Measurements from ENCODE around the gene ELMO1. TPM values are rescaled to one million over a fixed set of nuclear protein-coding genes. Genes with fewer than 3 reads are reported as not detected.

ELMO1 gene
- polyA plus RNA-seq, 2 of the 4 experiments (the other 2 are of a cell fraction), result 2.3 to 6.1 TPM

- Histone ChIP-seq H3K4me2 (no peak overlapping the region), H3K4me3 (no peak overlapping the region), H3K4me1 (no peaks in the 10 kb centered on the region), H3K9me3 (no peaks in the 10 kb centered on the region), H3K27ac (no peak overlapping the region)
- ChIA-PET CTCF (interaction anchor here (1.2 kb wide), 1 partner anchor 285 kb away, joined by 3 read pairs; no protein-coding TSS in a partner anchor), POLR2A (no interaction called here)
- DNase-seq (ENCODE audit: low read depth in 1 of 2, low spot score in 1 of 2) (no peak), FAIRE-seq (no peak), ATAC-seq (no peak)
- TF ChIP-seq JUNB (IDR thresholded peaks at IDR 0.05), result no peak
- WGBS (ENCODE audit: missing lambda C conversion rate), result 37% methylated on average over 3 of the region's 3 CpGs
Measured at GRCh38 chr7:36916116-36916515, 532.5 kb downstream of the ELMO1 start.

GRCh38 chr7:36911788-36912187 is 536.9 kb downstream of the ELMO1 start:
- no peak for FAIRE-seq
- H3K4me2 ChIP-seq, result peak overlapping the region; percentile 15; the same call in 1 of the 3 replicates
- ATAC-seq, result peak in 1 of 2 experiments; percentile 57; a peak in 2 of 6 replicates
- DNase-seq (ENCODE audit: low read depth in 1 of 2, low spot score in 1 of 2), result peak in 1 of 2 experiments; percentile 49
- 21% methylated on average over 5 of the region's 5 CpGs for WGBS (ENCODE audit: missing lambda C conversion rate)
- H3K27ac ChIP-seq, result no peak overlapping the region
- H3K4me1 ChIP-seq, result no peaks in the 10 kb centered on the region
- ChIA-PET POLR2A (no interaction called here), CTCF (interaction anchor here (1.0 kb wide), 1 partner anchor 14 kb away, joined by 3 read pairs; no protein-coding TSS in a partner anchor)
- no peak overlapping the region for H3K4me3 ChIP-seq
- TF ChIP-seq EP300 (IDR thresholded peaks at IDR 0.05) (peak in 1 of 2 experiments; percentile 31; a peak in 1 of 5 replicates), PBX3 (IDR thresholded peaks at IDR 0.05) (no peak), KDM5A (IDR thresholded peaks at IDR 0.05) (no peak), GATA3 (IDR thresholded peaks at IDR 0.05; ENCODE audit: borderline replicate concordance) (peak; percentile 66), ZFP36 (IDR thresholded peaks at IDR 0.05; ENCODE audit: borderline replicate concordance, partially characterized antibody) (no peak), FOSL2 (IDR thresholded peaks at IDR 0.05) (no peak), FOSL2 (CRISPR knock-in tag; IDR thresholded peaks at IDR 0.05) (peak; percentile 36), RAD21 (conservative IDR thresholded peaks at IDR 0.05 in 1 of 2, IDR thresholded peaks at IDR 0.05 in 1 of 2) (no peak)
- H3K9me3 ChIP-seq, result no peaks in the 10 kb centered on the region

GRCh38 chr7:36910859-36911258 is 537.8 kb downstream of the ELMO1 start:
- CTCF ChIA-PET, result no interaction called here
- FAIRE-seq, result no peak

More at GRCh38 chr7:36910859-36911258, 537.8 kb downstream of the ELMO1 start:
- H3K4me3 ChIP-seq, result no peak overlapping the region
- 49% methylated on average over 5 of the region's 5 CpGs for WGBS (ENCODE audit: missing lambda C conversion rate)
- no peaks in the 10 kb centered on the region for H3K4me1 ChIP-seq
- no peak overlapping the region for H3K27ac ChIP-seq
- POLR2A ChIA-PET, result no interaction called here
- no peak for ATAC-seq
- H3K9me3 ChIP-seq, result no peaks in the 10 kb centered on the region
- no peak for TF ChIP-seq MAZ (IDR thresholded peaks at IDR 0.05; ENCODE audit: borderline replicate concordance, low read depth, low read length)
- no peak for TF ChIP-seq HDAC2 (IDR thresholded peaks at IDR 0.05)
- TF ChIP-seq GATA3 (IDR thresholded peaks at IDR 0.05; ENCODE audit: borderline replicate concordance), result no peak
- no peak for TF ChIP-seq MAFK (IDR thresholded peaks at IDR 0.05; ENCODE audit: partially characterized antibody)
- TF ChIP-seq POLR2AphosphoS2 (conservative IDR thresholded peaks at IDR 0.05; ENCODE audit: low read length), result no peak
- no peak for TF ChIP-seq FOSB (CRISPR knock-in tag; IDR thresholded peaks at IDR 0.05)
- no peak for TF ChIP-seq RFX5 (IDR thresholded peaks at IDR 0.05)
- no peak for TF ChIP-seq ATOH8 (CRISPR knock-in tag; IDR thresholded peaks at IDR 0.05; ENCODE audit: low read depth)
- TF ChIP-seq HES2 (IDR thresholded peaks at IDR 0.05), result no peak
- no peak for TF ChIP-seq MAX (IDR thresholded peaks at IDR 0.05)
- no peak for TF ChIP-seq RAD21 (conservative IDR thresholded peaks at IDR 0.05 in 1 of 2, IDR thresholded peaks at IDR 0.05 in 1 of 2)
- no peak for TF ChIP-seq ZNF302 (CRISPR knock-in tag; IDR thresholded peaks at IDR 0.05)
- TF ChIP-seq NR3C1 (IDR thresholded peaks at IDR 0.05), result no peak
- no peak for TF ChIP-seq FOXS1 (CRISPR knock-in tag; IDR thresholded peaks at IDR 0.05)
- TF ChIP-seq RNF2 (IDR thresholded peaks at IDR 0.05; ENCODE audit: borderline replicate concordance, low read depth), result no peak
- no peak for TF ChIP-seq PHF8 (IDR thresholded peaks at IDR 0.05; ENCODE audit: borderline replicate concordance, low read depth)
- TF ChIP-seq USF2 (IDR thresholded peaks at IDR 0.05), result no peak
- TF ChIP-seq HMGXB4 (CRISPR knock-in tag; IDR thresholded peaks at IDR 0.05; ENCODE audit: borderline replicate concordance), result no peak
- TF ChIP-seq CHD2 (IDR thresholded peaks at IDR 0.05; ENCODE audit: low read length, partially characterized antibody), result no peak
- DNase-seq (ENCODE audit: low read depth in 1 of 2, low spot score in 1 of 2), result no peak
- H3K4me2 ChIP-seq, result no peak overlapping the region

All from A549 (cell line).